K562 (cell line): ENCODE data around the gene YES1. TPM values are rescaled to one million over a fixed set of nuclear protein-coding genes. Genes with fewer than 3 reads are reported as not detected.

ENCODE experiments used
- ATAC-seq: fragments of 200-7000 bp; cut with Tn5 transposase; 3 replicates; pipeline ENCODE4 v1.9.1; 2020; ENCODE audit warnings: moderate library complexity
- BruUV-seq: library from RNA; stranded (reverse); fragments of 400-500 nt; replicated peaks from 2 replicates; lab custom pipeline; 2021; lab: Mats Ljungman, UMichigan
- CTCF ChIA-PET: fragments of 300-600 bp; formaldehyde crosslinking; extraction: SDS; loops from one replicate; lab custom pipeline; 2021; ENCODE audit warnings: low intra/inter-chr PET ratio; lab: Yijun Ruan, JAX
- POLR2A ChIA-PET: fragments of 300-600, 350-650 bp; sonication (Branson Sonifier 250); formaldehyde crosslinking; extraction: SDS; loops from one replicate; lab custom pipeline; 2021; ENCODE audit warnings: antibody characterized with exemption, inconsistent platforms; lab: Yijun Ruan, JAX
- DNase-seq, 4 experiments: peaks; one replicate each; pipeline versions ENCODE4 v3.0.0 to v3.0.0-alpha.2; 2011 to 2018; ENCODE audit warnings: low spot score in 3 of 4, mixed read lengths in 3 of 4; ENCODE audit errors: extremely low read depth in 1 of 4
- FAIRE-seq: peaks from 2 replicates; lab custom pipeline; 2011; peaks lifted over from hg19 to GRCh38; lab: Jason Lieb, UNC
- H2AFZ ChIP-seq: 2 replicates; pipeline ENCODE4 v1.6.0; 2011; ENCODE audit warnings: low read depth, low read length, control low read depth, inconsistent platforms
- H3K27ac ChIP-seq: fragments of 200-600 bp; 3 replicates; pipeline ENCODE4 v1.8.0; 2011; ENCODE audit warnings: low read depth, mild to moderate bottlenecking, control low read depth, inconsistent platforms, low read length, moderate library complexity, mixed read lengths; ENCODE audit errors: extremely low read depth
- H3K27me3 ChIP-seq, 2 experiments: fragments of 300-600 bp in 1 of 2; 2 replicates in 1 of 2; 3 replicates in 1 of 2; pipeline versions ENCODE4 v1.6.0 to v1.8.0; 2011; ENCODE audit warnings: inconsistent platforms in 2 of 2, low read length in 2 of 2, mild to moderate bottlenecking in 1 of 2, mixed read lengths in 1 of 2, moderate library complexity in 1 of 2; ENCODE audit not compliant: control insufficient read depth in 2 of 2, insufficient read depth in 2 of 2
- H3K36me3 ChIP-seq: fragments of 300-600 bp; 3 replicates; pipeline ENCODE4 v1.8.0; 2011; ENCODE audit warnings: mild to moderate bottlenecking, low read length, inconsistent platforms; ENCODE audit not compliant: control insufficient read depth, insufficient read depth
- H3K4me1 ChIP-seq, 2 experiments: fragments of 200-600 bp in 1 of 2; replicated peaks in 1 of 2; 2 replicates in 1 of 2; 3 replicates in 1 of 2; pipeline versions ENCODE4 v1.5.1 to v1.8.0; 2011; ENCODE audit warnings: inconsistent platforms in 2 of 2, low read length in 2 of 2, mild to moderate bottlenecking in 1 of 2, mixed read lengths in 1 of 2, moderate library complexity in 1 of 2; ENCODE audit not compliant: control insufficient read depth in 2 of 2, insufficient read depth in 2 of 2
- H3K4me2 ChIP-seq: 2 replicates; pipeline ENCODE4 v1.6.1; 2011; ENCODE audit warnings: low read length, control low read depth, inconsistent platforms, mixed read lengths; ENCODE audit not compliant: insufficient read depth
- H3K4me3 ChIP-seq: fragments of 200-600 bp; sonication (generic), shearing (Covaris generic); 2 replicates; pipeline ENCODE4 v1.5.1; 2016; ENCODE audit warnings: control low read depth, inconsistent platforms
- H3K79me2 ChIP-seq: fragments of 200-600 bp; 3 replicates; pipeline ENCODE4 v1.8.0; 2011; ENCODE audit warnings: low read length, inconsistent platforms; ENCODE audit not compliant: control insufficient read depth, insufficient read depth
- H3K9ac ChIP-seq, 2 experiments: 2 replicates each; pipeline versions ENCODE4 v1.6.0 to v1.6.1; 2011; ENCODE audit warnings: low read depth in 2 of 2, low read length in 2 of 2, control low read depth in 1 of 2, inconsistent platforms in 1 of 2, mild to moderate bottlenecking in 1 of 2, mixed read lengths in 1 of 2; ENCODE audit not compliant: insufficient read depth in 1 of 2
- H3K9me1 ChIP-seq: one replicate; pipeline ENCODE4 v1.6.0; 2011; ENCODE audit warnings: inconsistent platforms, mild to moderate bottlenecking, low read length, moderate library complexity; ENCODE audit not compliant: control insufficient read depth, insufficient read depth
- H3K9me3 ChIP-seq: replicated peaks from 2 replicates; pipeline ENCODE4 v1.5.1; 2011; ENCODE audit warnings: low read depth, low read length, inconsistent platforms; ENCODE audit not compliant: control insufficient read depth, insufficient read depth
- H4K20me1 ChIP-seq: replicated peaks from 2 replicates; pipeline ENCODE4 v1.6.1; 2011; ENCODE audit warnings: low read length, inconsistent platforms, mixed read lengths; ENCODE audit not compliant: control insufficient read depth, insufficient read depth
- C11orf30 ChIP-seq: fragments of 450-650 bp; IDR thresholded peaks from 2 replicates; pipeline ENCODE4 v1.6.1; 2016; ENCODE audit warnings: low read depth, mild to moderate bottlenecking
- CC2D1A ChIP-seq: fragments of 450-650 bp; IDR thresholded peaks from 2 replicates; pipeline ENCODE4 v1.6.1; 2017; ENCODE audit warnings: mild to moderate bottlenecking
- FOXP4 ChIP-seq: sonication (generic); formaldehyde crosslinking; IDR thresholded peaks from 2 replicates; pipeline ENCODE4 v1.8.0; 2022; ENCODE audit warnings: mild to moderate bottlenecking, missing genetic modification reagents, borderline replicate concordance
- KDM2B ChIP-seq: fragments of 250-450 bp; sonication (Bioruptor Pico); IDR thresholded peaks from 2 replicates; pipeline ENCODE4 v1.8.0; 2021; ENCODE audit warnings: mild to moderate bottlenecking, moderate library complexity
- RFX1 ChIP-seq: fragments of 450-650 bp; IDR thresholded peaks from 2 replicates; pipeline ENCODE4 v1.6.1; 2016; ENCODE audit warnings: mild to moderate bottlenecking, moderate library complexity
- SOX6 ChIP-seq: fragments of 450-650 bp; IDR thresholded peaks from 2 replicates; pipeline ENCODE4 v1.6.1; 2014; ENCODE audit warnings: mild to moderate bottlenecking
- YY1 ChIP-seq, 3 experiments: IDR thresholded peaks; 2 replicates each; pipeline ENCODE4 v1.6.1; 2011; ENCODE audit warnings: low read length in 2 of 3, mild to moderate bottlenecking in 2 of 3, moderate library complexity in 2 of 3, borderline replicate concordance in 1 of 3, control low read depth in 1 of 3, low read depth in 1 of 3; ENCODE audit not compliant: insufficient read depth in 3 of 3, insufficient replicate concordance in 2 of 3, control insufficient read depth in 1 of 3, insufficient read length in 1 of 3; ENCODE audit errors: extremely low read depth in 1 of 3
- ZNF282 ChIP-seq: sonication (generic); formaldehyde crosslinking; IDR thresholded peaks from 2 replicates; pipeline ENCODE4 v1.8.1; 2023; ENCODE audit warnings: missing genetic modification reagents
- ZNF316 ChIP-seq: fragments of 450-650 bp; IDR thresholded peaks from 2 replicates; pipeline ENCODE4 v1.6.1; 2016
- ZNF551 ChIP-seq: fragments of 250-450 bp; sonication (Bioruptor Pico); IDR thresholded peaks from 2 replicates; pipeline ENCODE4 v1.5.0; 2021; ENCODE audit warnings: mild to moderate bottlenecking, moderate library complexity
- WGBS: fragments of 100-300 bp; shearing (Covaris generic); methylation state at CpG from one replicate; pipeline ENCODE4 v1.1.6; 2016; ENCODE audit warnings: low coverage, mixed read lengths; ENCODE audit not compliant: insufficient coverage; ENCODE audit errors: missing lambda C conversion rate; 5-methylcytosine and 5-hydroxymethylcytosine counted together
- in situ Hi-C: fragments of 300-500 bp; cut with MboI; formaldehyde crosslinking; loops from 4 replicates; pipeline ENCODE4 v1.15.0; 2018; ENCODE audit warnings: inconsistent platforms, mixed read lengths
- intact Hi-C: fragments of 100-400 bp; cut with micrococcal nuclease; formaldehyde crosslinking; loops from 2 replicates; pipeline ENCODE4 v1.14.2; 2022
- polyA plus RNA-seq, 8 experiments: library from polyadenylated mRNA; depleted of rRNA in 4 of 8; stranded (reverse) in 5 of 8; unstranded in 3 of 8; fragments of >200 nt; fragmentation: Nextera tagmentation in 2 of 8; fragmentation: Illumina TruSeq in 1 of 8; extraction: Ambion mirVana in 2 of 8; extraction: Trizol in 1 of 8; gene quantifications; 2 replicates each; pipeline versions ENCODE4 v1.2.1 to v1.2.3, GENCODE V29; 2011 to 2014; ENCODE audit warnings: inconsistent platforms in 1 of 8, missing spikeins in 1 of 8
- total RNA-seq, 7 experiments: library from RNA; depleted of rRNA in 6 of 7; stranded (reverse); fragments of >200 nt in 6 of 7; fragmentation: Illumina TruSeq in 2 of 7; extraction: Trizol in 2 of 7; gene quantifications; 2 replicates each; pipeline versions ENCODE4 v1.2.1 to v1.2.3, GENCODE V29; 2011 to 2021; ENCODE audit warnings: low replicate concordance in 1 of 7
- TF ChIP-seq, protein P1 (sequence below): IDR thresholded peaks from 2 replicates; pipeline ENCODE4 v1.6.1; 2011; ENCODE audit warnings: borderline replicate concordance, low read depth, mild to moderate bottlenecking, moderate library complexity, low read length; ENCODE audit not compliant: insufficient read depth, poor library complexity, severe bottlenecking

Gene YES1
- total and polyA plus RNA-seq, 9 of the 15 experiments (the other 6 are each of a cell fraction or from before 2014, with no cell fraction given): 37.2 to 115 (median 77.7) TPM

DNA sequence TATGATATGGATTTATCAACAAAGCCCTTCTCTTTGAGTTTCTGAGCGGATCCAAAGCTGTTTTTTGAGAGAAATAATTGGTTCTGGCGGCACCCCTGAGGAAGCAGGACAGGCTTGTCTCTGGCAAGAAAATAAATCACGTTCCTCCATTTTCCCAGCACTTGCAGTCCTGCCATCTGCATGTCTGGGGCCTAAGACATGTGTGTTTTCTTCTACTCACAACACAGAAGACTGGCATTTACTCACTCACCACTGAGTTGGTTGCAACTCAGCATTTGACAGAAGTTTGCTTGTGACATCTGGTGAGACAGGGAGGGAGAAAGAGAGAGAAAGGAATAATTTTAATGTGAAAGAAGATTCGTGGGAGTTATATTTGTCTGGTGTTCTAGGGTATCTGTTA, 37.0 kb upstream of the YES1 start (continued):
- TF ChIP-seq FOXP4 (CRISPR knock-in tag): no peak
- no peak for TF ChIP-seq KDM2B (CRISPR knock-in tag)
- TF ChIP-seq SOX6: no peak
- TF ChIP-seq CC2D1A: no peak

- no peak for FAIRE-seq
- Histone ChIP-seq H3K4me2 (no peak overlapping the region), H3K4me3 (no peak overlapping the region), H3K9me3 (no peaks in the 10 kb centered on the region), H3K4me1 (peaks cover 0 to 8% of the 10 kb centered on the region in 2 experiments; a peak in 3 of 5 replicates), H3K9me1 (no peaks in the 10 kb centered on the region), H3K9ac (peak overlapping the region in 1 of 2 experiments; percentile 32; a peak in 1 of 4 replicates), H2AFZ (peak overlapping the region; percentile 37; the same call in 1 of the 2 replicates), H3K79me2 (no peaks in the 10 kb centered on the region), H3K27me3 (0 out of 5 replicates have a peak, but pooled peaks cover 0 to 3% of the 10 kb centered on the region in 2 experiments), H3K36me3 (no peaks in the 10 kb centered on the region), H4K20me1 (no peaks in the 10 kb centered on the region), H3K27ac (no peak overlapping the region)
- 54% methylated on average over 8 of the region's 8 CpGs for WGBS
- CTCF ChIA-PET: no interaction called here
- POLR2A ChIA-PET: interaction anchor here (0.8 to 1.1 kb wide), 3 partner anchors 9 to 194 kb away, joined by 3 to 4 read pairs (median 3); no protein-coding TSS in a partner anchor
- TF ChIP-seq, protein P1, sequence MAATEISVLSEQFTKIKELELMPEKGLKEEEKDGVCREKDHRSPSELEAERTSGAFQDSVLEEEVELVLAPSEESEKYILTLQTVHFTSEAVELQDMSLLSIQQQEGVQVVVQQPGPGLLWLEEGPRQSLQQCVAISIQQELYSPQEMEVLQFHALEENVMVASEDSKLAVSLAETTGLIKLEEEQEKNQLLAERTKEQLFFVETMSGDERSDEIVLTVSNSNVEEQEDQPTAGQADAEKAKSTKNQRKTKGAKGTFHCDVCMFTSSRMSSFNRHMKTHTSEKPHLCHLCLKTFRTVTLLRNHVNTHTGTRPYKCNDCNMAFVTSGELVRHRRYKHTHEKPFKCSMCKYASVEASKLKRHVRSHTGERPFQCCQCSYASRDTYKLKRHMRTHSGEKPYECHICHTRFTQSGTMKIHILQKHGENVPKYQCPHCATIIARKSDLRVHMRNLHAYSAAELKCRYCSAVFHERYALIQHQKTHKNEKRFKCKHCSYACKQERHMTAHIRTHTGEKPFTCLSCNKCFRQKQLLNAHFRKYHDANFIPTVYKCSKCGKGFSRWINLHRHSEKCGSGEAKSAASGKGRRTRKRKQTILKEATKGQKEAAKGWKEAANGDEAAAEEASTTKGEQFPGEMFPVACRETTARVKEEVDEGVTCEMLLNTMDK: no peak
- peak; percentile 31; the same call in 1 of the 2 replicates for TF ChIP-seq C11orf30
- TF ChIP-seq ZNF282 (CRISPR knock-in tag): 0 out of 2 replicates have a peak, but pooled peaks have one; percentile 34
- TF ChIP-seq YY1 (IDR thresholded peaks at IDR 0.05; ENCODE audit: borderline replicate concordance in 1 of 3, control insufficient read depth in 1 of 3, extremely low read depth in 1 of 3, insufficient read depth in 3 of 3, insufficient read length in 1 of 3, insufficient replicate concordance in 2 of 3, low read depth in 1 of 3, low read length in 2 of 3): peak in 1 of 3 experiments; percentile 36
- peak; percentile 18; the same call in 1 of the 2 replicates for TF ChIP-seq ZNF316
- no peak for TF ChIP-seq RFX1
- no peak for TF ChIP-seq ZNF551 (CRISPR knock-in tag)
- in situ Hi-C loops: no loop called here
- no peak for DNase-seq
- BruUV-seq: no TSS peak
- ATAC-seq: peak; percentile 63
- intact Hi-C loops: no loop called here
Observed at GRCh38 chr18:848062-848861, 36.2 kb upstream of the YES1 start.
